Fibroblast of lung (primary cell): ENCODE data around the gene GRIK2.

Experiments used
- EZH2 ChIP-seq: IDR thresholded peaks from 2 replicates; pipeline ENCODE4 v1.5.1; 2012; ENCODE audit warnings: low read length, control low read depth, mild to moderate bottlenecking; ENCODE audit errors: missing control alignments
- TF ChIP-seq, protein P1 (sequence below), 2 donors: IDR thresholded peaks in 1 of 2; conservative IDR thresholded peaks in 1 of 2; 1 replicate in 1 of 2; 2 replicates in 1 of 2; pipeline ENCODE4 v1.5.1; 2011 to 2012; ENCODE audit warnings: low read length in 2 of 2, control low read depth in 1 of 2, inconsistent platforms in 1 of 2, low read depth in 1 of 2, mild to moderate bottlenecking in 1 of 2

DNA sequence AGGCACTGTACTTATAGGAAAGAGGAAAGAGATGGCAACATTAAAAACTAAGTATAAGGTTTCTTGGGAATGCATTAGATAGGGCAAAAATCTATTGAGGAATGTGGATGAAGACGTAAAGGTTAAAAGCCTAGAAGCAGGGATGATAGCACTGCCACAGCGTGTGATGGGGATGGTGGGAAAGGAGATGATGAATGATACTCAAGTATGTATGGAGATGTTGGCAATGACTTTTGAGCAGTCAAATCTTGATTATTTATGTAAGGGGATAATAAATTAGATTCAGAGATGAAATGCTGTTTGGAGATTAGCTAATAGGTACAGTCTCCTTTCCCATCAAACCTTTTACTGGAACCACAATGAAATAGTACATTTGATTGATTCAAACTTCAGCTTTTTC, 432.8 kb downstream of the GRIK2 start:
- TF ChIP-seq, protein P1, sequence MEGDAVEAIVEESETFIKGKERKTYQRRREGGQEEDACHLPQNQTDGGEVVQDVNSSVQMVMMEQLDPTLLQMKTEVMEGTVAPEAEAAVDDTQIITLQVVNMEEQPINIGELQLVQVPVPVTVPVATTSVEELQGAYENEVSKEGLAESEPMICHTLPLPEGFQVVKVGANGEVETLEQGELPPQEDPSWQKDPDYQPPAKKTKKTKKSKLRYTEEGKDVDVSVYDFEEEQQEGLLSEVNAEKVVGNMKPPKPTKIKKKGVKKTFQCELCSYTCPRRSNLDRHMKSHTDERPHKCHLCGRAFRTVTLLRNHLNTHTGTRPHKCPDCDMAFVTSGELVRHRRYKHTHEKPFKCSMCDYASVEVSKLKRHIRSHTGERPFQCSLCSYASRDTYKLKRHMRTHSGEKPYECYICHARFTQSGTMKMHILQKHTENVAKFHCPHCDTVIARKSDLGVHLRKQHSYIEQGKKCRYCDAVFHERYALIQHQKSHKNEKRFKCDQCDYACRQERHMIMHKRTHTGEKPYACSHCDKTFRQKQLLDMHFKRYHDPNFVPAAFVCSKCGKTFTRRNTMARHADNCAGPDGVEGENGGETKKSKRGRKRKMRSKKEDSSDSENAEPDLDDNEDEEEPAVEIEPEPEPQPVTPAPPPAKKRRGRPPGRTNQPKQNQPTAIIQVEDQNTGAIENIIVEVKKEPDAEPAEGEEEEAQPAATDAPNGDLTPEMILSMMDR (conservative IDR thresholded peaks at IDR 0.05 in 1 of 2, IDR thresholded peaks at IDR 0.05 in 1 of 2; ENCODE audit: low read depth in 1 of 2, low read length in 2 of 2), result no peak
- no peak for TF ChIP-seq EZH2
